AG04450 (cell line): Measurements from ENCODE around the gene ADSL. TPM values are rescaled to one million over a fixed set of nuclear protein-coding genes. Genes with fewer than 3 reads are reported as not detected.

Experiments used
- CTCF ChIA-PET: fragments of 300-600, 350-600 bp; formaldehyde crosslinking; extraction: SDS; loops from one replicate; lab custom pipeline; 2022; ENCODE audit warnings: antibody characterized with exemption, inconsistent platforms; lab: Charles Lee
- POLR2A ChIA-PET: fragments of 350-600 bp; formaldehyde crosslinking; extraction: SDS; loops from one replicate; lab custom pipeline; 2021; ENCODE audit warnings: antibody characterized with exemption, inconsistent platforms; lab: Yijun Ruan, JAX
- DNase-seq: peaks from one replicate; pipeline ENCODE4 v3.0.0-alpha.2; 2011; ENCODE audit warnings: low read depth, low spot score
- H3K27ac ChIP-seq: one replicate; pipeline ENCODE4 v1.5.1; 2012; ENCODE audit warnings: low read depth, low read length, control low read depth
- H3K27me3 ChIP-seq: one replicate; pipeline ENCODE4 v1.6.0; 2012; ENCODE audit warnings: low read length; ENCODE audit not compliant: control insufficient read depth, insufficient read depth
- H3K4me3 ChIP-seq: 2 replicates; pipeline ENCODE4 v1.5.1; 2011; ENCODE audit warnings: mild to moderate bottlenecking, low read depth, low read length, control low read depth
- H3K9me3 ChIP-seq: 2 replicates; pipeline ENCODE4 v1.5.1; 2012; ENCODE audit warnings: low read length; ENCODE audit not compliant: control insufficient read depth, insufficient read depth
- CTCF ChIP-seq: IDR thresholded peaks from 2 replicates; pipeline ENCODE4 v1.5.1; 2011; ENCODE audit warnings: low read depth, low read length, control low read depth, inconsistent platforms
- polyA plus RNA-seq: library from polyadenylated mRNA; depleted of rRNA; stranded (reverse); fragments of >200 nt; gene quantifications from 2 replicates; pipeline ENCODE4 v1.2.3, GENCODE V29; 2011

Gene ADSL
- polyA plus RNA-seq, 1 experiment: 116 TPM

GRCh38 chr22:40392618-40393017 is 46.3 kb downstream of the ADSL start:
- Histone ChIP-seq H3K4me3 (no peak overlapping the region), H3K27ac (no peak overlapping the region), H3K9me3 (no peaks in the 10 kb centered on the region), H3K27me3 (no peaks in the 10 kb centered on the region)
- ChIA-PET CTCF (interaction anchor here (0.6 kb wide), 2 partner anchors 9 to 81 kb away, joined by 3 to 6 read pairs; no protein-coding TSS in a partner anchor), POLR2A (interaction anchor here (0.6 kb wide), 1 partner anchor 739 kb away, joined by 5 read pairs; no protein-coding TSS in a partner anchor)
- no peak for DNase-seq
- no peak for TF ChIP-seq CTCF

- no peak overlapping the region for H3K27ac ChIP-seq
- no peak for DNase-seq
- ChIA-PET CTCF (interaction anchor here (0.7 to 1.1 kb wide), 2 partner anchors 43 to 94 kb away, joined by 3 to 5 read pairs; no protein-coding TSS in a partner anchor), POLR2A (no interaction called here)
- no peak overlapping the region for H3K4me3 ChIP-seq
- no peaks in the 10 kb centered on the region for H3K27me3 ChIP-seq
- no peak for TF ChIP-seq CTCF
- H3K9me3 ChIP-seq: no peaks in the 10 kb centered on the region
Measured at GRCh38 chr22:40394607-40395006, 48.3 kb downstream of the ADSL start.

- no peak overlapping the region for H3K27ac ChIP-seq
- ChIA-PET CTCF (no interaction called here), POLR2A (no interaction called here)
- no peak for DNase-seq
- H3K27me3 ChIP-seq: no peaks in the 10 kb centered on the region
- no peak for TF ChIP-seq CTCF
- no peak overlapping the region for H3K4me3 ChIP-seq
- H3K9me3 ChIP-seq: no peaks in the 10 kb centered on the region
Measured at GRCh38 chr22:40395607-40396006, 49.3 kb downstream of the ADSL start.

- Histone ChIP-seq H3K27me3 (no peaks in the 10 kb centered on the region), H3K4me3 (no peak overlapping the region), H3K9me3 (no peaks in the 10 kb centered on the region), H3K27ac (peak overlapping the region; percentile 75)
- DNase-seq: peak; percentile 59
- TF ChIP-seq CTCF: no peak
- ChIA-PET CTCF (interaction anchor here (0.6 kb wide), 1 partner anchor 134 kb away, joined by 4 read pairs; no protein-coding TSS in a partner anchor), POLR2A (interaction anchor here (0.7 to 0.9 kb wide), 3 partner anchors 10 to 434 kb away, joined by 3 to 9 read pairs (median 5); no protein-coding TSS in a partner anchor)
Measured at GRCh38 chr22:40396882-40397281, 50.6 kb downstream of the ADSL start.

- peak overlapping the region; percentile 75 for H3K27ac ChIP-seq
- no peaks in the 10 kb centered on the region for H3K9me3 ChIP-seq
- H3K4me3 ChIP-seq: no peak overlapping the region
- ChIA-PET POLR2A (interaction anchor here (0.7 to 0.9 kb wide), 2 partner anchors 252 to 434 kb away, joined by 3 to 9 read pairs; no protein-coding TSS in a partner anchor), CTCF (no interaction called here)
- no peak for DNase-seq
- TF ChIP-seq CTCF: no peak
- no peaks in the 10 kb centered on the region for H3K27me3 ChIP-seq
Measured at GRCh38 chr22:40397396-40397795, 51.1 kb downstream of the ADSL start.
